GM23338 (cell line): ENCODE measurements around the gene TWF2. TPM values are rescaled to one million over a fixed set of nuclear protein-coding genes. Genes with fewer than 3 reads are reported as not detected.
A peak's percentile ranks its signal among the peaks of the same experiment; 100 is the strongest.

ENCODE experiments used
- ATAC-seq: fragments of 200-7000 bp; cut with Tn5 transposase; 3 replicates; pipeline ENCODE4 v1.9.1; 2020
- DNase-seq: peaks from one replicate; pipeline ENCODE4 v3.0.0-alpha.2; 2015; ENCODE audit warnings: low spot score
- H2AFZ ChIP-seq: fragments of 200-600 bp; sonication (generic); 2 replicates; pipeline ENCODE4 v1.8.0; 2016; ENCODE audit warnings: antibody characterized with exemption, mild to moderate bottlenecking, moderate library complexity
- H3F3A ChIP-seq: fragments of 200-600 bp; sonication (generic); replicated peaks from 2 replicates; pipeline ENCODE4 v1.8.0; 2017; ENCODE audit warnings: antibody characterized with exemption, mixed run types, low read depth
- H3K27ac ChIP-seq: fragments of 200-600 bp; sonication (generic); 2 replicates; pipeline ENCODE4 v1.6.1; 2016; ENCODE audit warnings: low read depth
- H3K27me3 ChIP-seq: fragments of 200-600 bp; sonication (generic); 2 replicates; pipeline ENCODE4 v1.8.0; 2016; ENCODE audit warnings: mild to moderate bottlenecking, mixed run types, moderate library complexity; ENCODE audit not compliant: insufficient read depth
- H3K36me3 ChIP-seq: fragments of 200-600 bp; sonication (generic); 2 replicates; pipeline ENCODE4 v1.8.0; 2016; ENCODE audit warnings: mild to moderate bottlenecking; ENCODE audit not compliant: insufficient read depth
- H3K4me1 ChIP-seq: fragments of 200-600 bp; sonication (generic); 2 replicates; pipeline ENCODE4 v1.8.0; 2016; ENCODE audit warnings: mild to moderate bottlenecking, moderate library complexity; ENCODE audit not compliant: insufficient read depth
- H3K4me2 ChIP-seq: fragments of 200-600 bp; sonication (generic); 2 replicates; pipeline ENCODE4 v1.7.1; 2017; ENCODE audit warnings: mixed run types
- H3K4me3 ChIP-seq: fragments of 200-600 bp; sonication (generic); 2 replicates; pipeline ENCODE4 v1.6.1; 2016; ENCODE audit warnings: mixed run types
- H3K79me2 ChIP-seq: fragments of 200-600 bp; sonication (generic); replicated peaks from 2 replicates; pipeline ENCODE4 v1.8.0; 2017; ENCODE audit warnings: mild to moderate bottlenecking; ENCODE audit not compliant: insufficient read depth
- H3K9me2 ChIP-seq: fragments of 200-600 bp; sonication (generic); 2 replicates; pipeline ENCODE4 v1.8.0; 2017; ENCODE audit not compliant: insufficient read depth
- H4K20me1 ChIP-seq: fragments of 200-600 bp; sonication (generic); replicated peaks from 2 replicates; pipeline ENCODE4 v1.8.0; 2017; ENCODE audit warnings: mild to moderate bottlenecking; ENCODE audit not compliant: insufficient read depth
- H3K27ac Mint-ChIP-seq: 2 replicates; pipeline ENCODE4 v1.8.0; 2020; ENCODE audit warnings: inconsistent platforms, mild to moderate bottlenecking, moderate library complexity, mixed read lengths
- H3K27me3 Mint-ChIP-seq: 3 replicates; pipeline ENCODE4 v1.8.0; 2022; ENCODE audit warnings: low read depth, mild to moderate bottlenecking, moderate library complexity, mixed read lengths, inconsistent platforms; ENCODE audit not compliant: insufficient read depth, poor library complexity
- H3K36me3 Mint-ChIP-seq: 3 replicates; pipeline ENCODE4 v1.8.0; 2021; ENCODE audit warnings: low read depth, mild to moderate bottlenecking, inconsistent platforms, moderate library complexity, mixed read lengths
- H3K4me1 Mint-ChIP-seq: 3 replicates; pipeline ENCODE4 v1.8.0; 2020; ENCODE audit warnings: mild to moderate bottlenecking, inconsistent platforms, mixed read lengths
- H3K4me3 Mint-ChIP-seq: 3 replicates; pipeline ENCODE4 v1.8.0; 2021; ENCODE audit warnings: moderate library complexity, mild to moderate bottlenecking, inconsistent platforms, mixed read lengths
- H3K9me3 Mint-ChIP-seq: 3 replicates; pipeline ENCODE4 v1.8.0; 2020; ENCODE audit warnings: moderate library complexity, mild to moderate bottlenecking, inconsistent platforms, mixed read lengths
- ETS1 ChIP-seq: IDR thresholded peaks from 2 replicates; pipeline ENCODE4 v1.6.1; 2016; ENCODE audit warnings: antibody characterized with exemption
- EZH2 ChIP-seq: fragments of 200-600 bp; sonication (generic); IDR thresholded peaks from one replicate; pipeline ENCODE4 v1.8.0; 2017; ENCODE audit warnings: antibody characterized with exemption, mild to moderate bottlenecking, low read depth; ENCODE audit not compliant: unreplicated experiment
- JUNB ChIP-seq: IDR thresholded peaks from one replicate; pipeline ENCODE4 v1.6.1; 2016; ENCODE audit warnings: antibody characterized with exemption; ENCODE audit not compliant: unreplicated experiment
- POLR2AphosphoS5 ChIP-seq: IDR thresholded peaks from 2 replicates; pipeline ENCODE4 v1.6.1; 2016; ENCODE audit warnings: antibody characterized with exemption, low read depth
- STAT1 ChIP-seq: IDR thresholded peaks from one replicate; pipeline ENCODE4 v1.6.1; 2016; ENCODE audit warnings: antibody characterized with exemption; ENCODE audit not compliant: unreplicated experiment
- ZNF462 ChIP-seq: fragments of 250-450 bp; sonication (Bioruptor Pico); IDR thresholded peaks from 2 replicates; pipeline ENCODE4 v1.5.0; 2020; ENCODE audit warnings: mild to moderate bottlenecking, moderate library complexity
- polyA plus RNA-seq: library from polyadenylated mRNA; unstranded; fragments of >200 nt; fragmentation: Nextera tagmentation; extraction: Ambion mirVana; gene quantifications from 2 replicates; pipeline ENCODE4 v1.2.1, GENCODE V29; 2016
- total RNA-seq: library from RNA; depleted of rRNA; stranded (reverse); fragments of >200 nt; shearing (Covaris generic); gene quantifications from 2 replicates; pipeline ENCODE4 v1.2.3, GENCODE V29; 2014
- TF ChIP-seq, protein P1 (sequence below), 2 experiments: fragments of 200-600 bp in 1 of 2; sonication (generic) in 1 of 2; conservative IDR thresholded peaks; 2 replicates each; pipeline versions ENCODE4 v1.5.1 to v1.6.1; 2016 to 2017; ENCODE audit warnings: antibody characterized with exemption in 2 of 2, low read depth in 2 of 2, mild to moderate bottlenecking in 2 of 2, moderate library complexity in 1 of 2

Gene TWF2
- total and polyA plus RNA-seq, 2 experiments from 2014 or later = 38.9 to 120 TPM

GRCh38 chr3:52279596-52279995, 40.6 kb upstream of the TWF2 start:
- Histone ChIP-seq H3K79me2 (peaks cover 35% of the 10 kb centered on the region), H3F3A (peaks cover 9% of the 10 kb centered on the region; the same call in 1 of the 2 replicates), H4K20me1 (peaks cover 31% of the 10 kb centered on the region), H3K36me3 (no peaks in the 10 kb centered on the region), H3K9me2 (no peaks in the 10 kb centered on the region), H3K27me3 (no peaks in the 10 kb centered on the region), H3K4me1 (peaks cover 21% of the 10 kb centered on the region), H3K4me3 (peak overlapping the region; percentile 72; the same call in 1 of the 2 replicates), H3K4me2 (peak overlapping the region; percentile 77; the same call in 1 of the 2 replicates), H3K27ac (peak overlapping the region; percentile 40), H2AFZ (peak overlapping the region; percentile 87; the same call in 1 of the 2 replicates)
- Mint-ChIP-seq H3K9me3 (no peaks in the 10 kb centered on the region; the same call in 2 of the 3 replicates), H3K36me3 (peaks cover 12% of the 10 kb centered on the region), H3K4me1 (peaks cover 12% of the 10 kb centered on the region; the same call in 2 of the 3 replicates), H3K27me3 (peaks cover 15% of the 10 kb centered on the region), H3K27ac (peak overlapping the region; percentile 100), H3K4me3 (peak overlapping the region; percentile 91)
- no peak for ATAC-seq
- DNase-seq = no peak
- TF ChIP-seq EZH2 = no peak
- no peak for TF ChIP-seq JUNB
- no peak for TF ChIP-seq STAT1
- TF ChIP-seq ETS1 = no peak
- TF ChIP-seq, protein P1, sequence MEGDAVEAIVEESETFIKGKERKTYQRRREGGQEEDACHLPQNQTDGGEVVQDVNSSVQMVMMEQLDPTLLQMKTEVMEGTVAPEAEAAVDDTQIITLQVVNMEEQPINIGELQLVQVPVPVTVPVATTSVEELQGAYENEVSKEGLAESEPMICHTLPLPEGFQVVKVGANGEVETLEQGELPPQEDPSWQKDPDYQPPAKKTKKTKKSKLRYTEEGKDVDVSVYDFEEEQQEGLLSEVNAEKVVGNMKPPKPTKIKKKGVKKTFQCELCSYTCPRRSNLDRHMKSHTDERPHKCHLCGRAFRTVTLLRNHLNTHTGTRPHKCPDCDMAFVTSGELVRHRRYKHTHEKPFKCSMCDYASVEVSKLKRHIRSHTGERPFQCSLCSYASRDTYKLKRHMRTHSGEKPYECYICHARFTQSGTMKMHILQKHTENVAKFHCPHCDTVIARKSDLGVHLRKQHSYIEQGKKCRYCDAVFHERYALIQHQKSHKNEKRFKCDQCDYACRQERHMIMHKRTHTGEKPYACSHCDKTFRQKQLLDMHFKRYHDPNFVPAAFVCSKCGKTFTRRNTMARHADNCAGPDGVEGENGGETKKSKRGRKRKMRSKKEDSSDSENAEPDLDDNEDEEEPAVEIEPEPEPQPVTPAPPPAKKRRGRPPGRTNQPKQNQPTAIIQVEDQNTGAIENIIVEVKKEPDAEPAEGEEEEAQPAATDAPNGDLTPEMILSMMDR (conservative IDR thresholded peaks at IDR 0.05; ENCODE audit: low read depth in 2 of 2) = no peak
- no peak for TF ChIP-seq POLR2AphosphoS5
- no peak for TF ChIP-seq ZNF462
